Uterus (tissue), 4 donors: ENCODE data around the gene JAZF1. TPM values are rescaled to one million over a fixed set of nuclear protein-coding genes. Genes with fewer than 3 reads are reported as not detected.

Experiments used
- DNase-seq, 2 donors: peaks; one replicate each; pipeline ENCODE4 v3.0.0-alpha.2; 2019 to 2020
- H3K27ac ChIP-seq, 2 donors: fragments of 200-600 bp; sonication (generic); 1 replicate in 1 of 2; 2 replicates in 1 of 2; pipeline ENCODE4 v1.5.1; 2016 to 2018
- H3K27me3 ChIP-seq, 2 donors: fragments of 200-600 bp; sonication (generic); one replicate each; pipeline ENCODE4 v1.5.1; 2018 to 2019; ENCODE audit warnings: control low read depth in 1 of 2
- H3K36me3 ChIP-seq, 2 donors: fragments of 200-600 bp; sonication (generic); one replicate each; pipeline ENCODE4 v1.5.1; 2019; ENCODE audit warnings: control low read depth in 1 of 2
- H3K4me1 ChIP-seq, 2 donors: fragments of 200-600 bp; sonication (generic); one replicate each; pipeline ENCODE4 v1.5.1; 2018 to 2019; ENCODE audit warnings: control low read depth in 1 of 2
- H3K4me3 ChIP-seq, 2 donors: fragments of 200-600 bp; sonication (generic); 1 replicate in 1 of 2; 2 replicates in 1 of 2; pipeline ENCODE4 v1.5.1; 2018 to 2019; ENCODE audit warnings: mild to moderate bottlenecking in 1 of 2
- H3K9me3 ChIP-seq, 2 donors: fragments of 200-600 bp; sonication (generic); one replicate each; pipeline ENCODE4 v1.5.1; 2019; ENCODE audit warnings: control low read depth in 1 of 2
- POLR2A ChIP-seq, 2 donors: fragments of 450-650 bp; IDR thresholded peaks; one replicate each; pipeline ENCODE4 v1.6.1; 2016; ENCODE audit warnings: antibody characterized with exemption in 2 of 2, mild to moderate bottlenecking in 1 of 2, moderate library complexity in 1 of 2
- intact Hi-C: fragments of 100-400 bp; cut with DNase I; formaldehyde crosslinking; loops from one replicate; pipeline ENCODE4 v1.15.1; 2023; ENCODE audit warnings: low total_unique reads
- total RNA-seq, 4 donors: library from RNA; depleted of rRNA in 3 of 4; stranded (reverse); fragments of >200 nt in 3 of 4; gene quantifications; one replicate each; pipeline versions ENCODE4 v1.1.0 to v1.2.4, GENCODE V29; 2014 to 2023
- TF ChIP-seq, protein P1 (sequence below), 4 experiments: fragments of 200-600 bp in 2 of 4; fragments of 450-650 bp in 2 of 4; sonication (generic) in 2 of 4; IDR thresholded peaks; one replicate each; pipeline ENCODE4 v1.5.1; 2016 to 2019; ENCODE audit warnings: antibody characterized with exemption in 4 of 4, mild to moderate bottlenecking in 2 of 4, moderate library complexity in 1 of 4
- donor health status: DM: yes; HTN: yes; CAD: no.

JAZF1 gene
- total RNA-seq, 4 donors from 2014 or later: 27.6 to 58.5 (median 34.4) TPM

GRCh38 chr7:27953361-27953760 lies 227.2 kb downstream of the JAZF1 start:
- TF ChIP-seq POLR2A (IDR thresholded peaks at IDR 0.05): no peak
- TF ChIP-seq, protein P1, sequence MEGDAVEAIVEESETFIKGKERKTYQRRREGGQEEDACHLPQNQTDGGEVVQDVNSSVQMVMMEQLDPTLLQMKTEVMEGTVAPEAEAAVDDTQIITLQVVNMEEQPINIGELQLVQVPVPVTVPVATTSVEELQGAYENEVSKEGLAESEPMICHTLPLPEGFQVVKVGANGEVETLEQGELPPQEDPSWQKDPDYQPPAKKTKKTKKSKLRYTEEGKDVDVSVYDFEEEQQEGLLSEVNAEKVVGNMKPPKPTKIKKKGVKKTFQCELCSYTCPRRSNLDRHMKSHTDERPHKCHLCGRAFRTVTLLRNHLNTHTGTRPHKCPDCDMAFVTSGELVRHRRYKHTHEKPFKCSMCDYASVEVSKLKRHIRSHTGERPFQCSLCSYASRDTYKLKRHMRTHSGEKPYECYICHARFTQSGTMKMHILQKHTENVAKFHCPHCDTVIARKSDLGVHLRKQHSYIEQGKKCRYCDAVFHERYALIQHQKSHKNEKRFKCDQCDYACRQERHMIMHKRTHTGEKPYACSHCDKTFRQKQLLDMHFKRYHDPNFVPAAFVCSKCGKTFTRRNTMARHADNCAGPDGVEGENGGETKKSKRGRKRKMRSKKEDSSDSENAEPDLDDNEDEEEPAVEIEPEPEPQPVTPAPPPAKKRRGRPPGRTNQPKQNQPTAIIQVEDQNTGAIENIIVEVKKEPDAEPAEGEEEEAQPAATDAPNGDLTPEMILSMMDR (IDR thresholded peaks at IDR 0.05): no peak
- peaks cover 0 to 4% of the 10 kb centered on the region in 2 donors for H3K4me1 ChIP-seq
- H3K27me3 ChIP-seq: no peaks in the 10 kb centered on the region
- H3K4me3 ChIP-seq: no peak overlapping the region
- no peak for DNase-seq
- no peaks in the 10 kb centered on the region for H3K36me3 ChIP-seq
- no peak overlapping the region for H3K27ac ChIP-seq
- intact Hi-C loops: no loop called here
- no peaks in the 10 kb centered on the region for H3K9me3 ChIP-seq

DNA sequence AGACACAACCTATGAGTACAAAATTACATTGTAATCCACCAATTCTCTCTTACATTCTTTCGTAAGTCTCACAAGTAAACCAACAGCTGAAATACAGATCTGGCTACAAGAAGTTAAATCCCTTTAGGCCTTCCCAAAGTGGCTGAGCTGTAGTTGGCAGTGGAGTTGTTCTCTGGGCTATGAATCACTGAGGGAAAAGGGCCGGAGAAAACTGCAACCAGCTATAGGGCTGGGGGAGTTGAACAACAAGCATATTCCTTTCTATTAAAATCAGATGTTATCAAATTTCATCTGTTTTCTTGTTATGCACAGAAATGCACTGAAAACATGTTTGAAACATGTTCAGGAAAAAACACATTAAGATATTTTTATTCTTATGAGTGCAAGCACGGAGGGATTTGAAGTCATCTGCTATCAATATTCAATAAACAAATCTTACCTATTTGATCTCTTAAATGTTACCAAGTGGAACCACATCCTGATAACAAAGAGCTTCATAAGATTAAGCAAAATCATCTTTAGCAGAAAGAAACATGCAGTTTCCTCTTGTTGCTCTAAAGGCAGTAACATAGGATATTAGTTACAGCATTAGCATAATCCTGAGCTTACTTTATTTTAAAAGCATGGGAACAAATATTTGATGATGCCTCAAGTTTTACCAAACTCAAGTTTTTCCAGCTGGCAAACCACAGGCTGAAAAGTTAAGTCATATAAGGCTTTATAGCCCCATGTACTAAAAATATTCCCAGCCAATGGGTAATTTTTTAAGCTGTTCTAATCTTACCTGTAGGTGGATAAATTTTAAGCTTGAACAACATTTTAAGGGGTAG lies 227.9 kb downstream of the JAZF1 start:
- H3K9me3 ChIP-seq: no peaks in the 10 kb centered on the region
- DNase-seq: no peak

GRCh38 chr7:27950123-27950522 lies 230.5 kb downstream of the JAZF1 start:
- Histone ChIP-seq H3K27ac (no peak overlapping the region), H3K36me3 (no peaks in the 10 kb centered on the region), H3K27me3 (no peaks in the 10 kb centered on the region), H3K4me1 (peaks cover 0 to 9% of the 10 kb centered on the region in 2 donors), H3K4me3 (no peak overlapping the region), H3K9me3 (no peaks in the 10 kb centered on the region)
- intact Hi-C loops: no loop called here
- DNase-seq: no peak
- TF ChIP-seq POLR2A (IDR thresholded peaks at IDR 0.05): no peak
- TF ChIP-seq, protein P1 (IDR thresholded peaks at IDR 0.05): no peak

More for the DNA sequence above, 227.9 kb downstream of the JAZF1 start:
- H3K4me3 ChIP-seq: no peak overlapping the region
- no peak overlapping the region for H3K27ac ChIP-seq
- TF ChIP-seq POLR2A (IDR thresholded peaks at IDR 0.05): no peak
- TF ChIP-seq, protein P1 (IDR thresholded peaks at IDR 0.05): no peak
- H3K4me1 ChIP-seq: peaks cover 0 to 9% of the 10 kb centered on the region in 2 donors
- intact Hi-C loops: no loop called here
- no peaks in the 10 kb centered on the region for H3K36me3 ChIP-seq
- no peaks in the 10 kb centered on the region for H3K27me3 ChIP-seq

- Histone ChIP-seq H3K4me3 (no peak overlapping the region), H3K4me1 (peaks cover 0 to 9% of the 10 kb centered on the region in 2 donors), H3K9me3 (no peaks in the 10 kb centered on the region), H3K27me3 (no peaks in the 10 kb centered on the region), H3K36me3 (no peaks in the 10 kb centered on the region), H3K27ac (no peak overlapping the region)
- TF ChIP-seq, protein P1 (IDR thresholded peaks at IDR 0.05): no peak
- no peak for TF ChIP-seq POLR2A (IDR thresholded peaks at IDR 0.05)
- DNase-seq: no peak
- intact Hi-C loops: no loop called here
Measured at GRCh38 chr7:27948861-27949260, 231.7 kb downstream of the JAZF1 start.

GRCh38 chr7:27947586-27948278 lies 232.9 kb downstream of the JAZF1 start:
- no peak for TF ChIP-seq POLR2A (IDR thresholded peaks at IDR 0.05)
- TF ChIP-seq, protein P1 (IDR thresholded peaks at IDR 0.05): no peak
- no peaks in the 10 kb centered on the region for H3K36me3 ChIP-seq
- no peak overlapping the region for H3K4me3 ChIP-seq
- peak overlapping the region in 1 of 2 donors; percentile 39 for H3K27ac ChIP-seq
- intact Hi-C loops: no loop called here
- DNase-seq: peak; percentile 66 to 82
- no peaks in the 10 kb centered on the region for H3K27me3 ChIP-seq
- no peaks in the 10 kb centered on the region for H3K9me3 ChIP-seq
- H3K4me1 ChIP-seq: peaks cover 0 to 7% of the 10 kb centered on the region in 2 donors
